SK-N-SH (cell line): ENCODE results near the gene PRIM2. TPM values are rescaled to one million over a fixed set of nuclear protein-coding genes. Genes with fewer than 3 reads are reported as not detected.

Experiments used
- CTCF ChIA-PET: fragments of 300-600, 350-600 bp; formaldehyde crosslinking; extraction: SDS; loops from one replicate; lab custom pipeline; 2021; lab: Yijun Ruan, JAX
- POLR2A ChIA-PET: fragments of 350-600 bp; sonication (Branson Sonifier 250); formaldehyde crosslinking; extraction: SDS; loops from one replicate; lab custom pipeline; 2020; ENCODE audit warnings: antibody characterized with exemption, inconsistent platforms; lab: Yijun Ruan, JAX
- DNase-seq: peaks from one replicate; pipeline ENCODE4 v3.0.0; 2012
- H2AFZ ChIP-seq: fragments of 200-600 bp; sonication (generic); 2 replicates; pipeline ENCODE4 v1.8.1; 2016; ENCODE audit warnings: antibody characterized with exemption, mild to moderate bottlenecking, low read depth
- H3F3A ChIP-seq: fragments of 200-600 bp; sonication (generic); replicated peaks from 2 replicates; pipeline ENCODE3; 2016; ENCODE audit warnings: antibody characterized with exemption, mild to moderate bottlenecking; ENCODE audit not compliant: insufficient read depth
- H3K27ac ChIP-seq, 2 experiments: fragments of 200-500 bp in 1 of 2; fragments of 200-600 bp in 1 of 2; sonication (Bioruptor generic) in 1 of 2; sonication (generic), shearing (Covaris generic) in 1 of 2; 2 replicates each; pipeline versions ENCODE4 v1.5.1 to v1.6.1; 2014 to 2016; ENCODE audit warnings: low read depth in 2 of 2, inconsistent platforms in 1 of 2, low read length in 1 of 2, mild to moderate bottlenecking in 1 of 2, mixed read lengths in 1 of 2
- H3K27me3 ChIP-seq: fragments of 200-600 bp; sonication (generic), shearing (Covaris generic); 2 replicates; pipeline ENCODE4 v1.6.1; 2016; ENCODE audit warnings: mixed run types; ENCODE audit not compliant: insufficient read depth
- H3K36me3 ChIP-seq, 2 experiments: fragments of 200-500 bp in 1 of 2; fragments of 200-600 bp in 1 of 2; sonication (Bioruptor generic) in 1 of 2; sonication (generic) in 1 of 2; replicated peaks in 1 of 2; 2 replicates each; pipeline versions ENCODE3 to v1.5.1; 2014 to 2016; ENCODE audit warnings: low read length in 1 of 2, mild to moderate bottlenecking in 1 of 2; ENCODE audit not compliant: insufficient read depth in 2 of 2, control insufficient read depth in 1 of 2
- H3K4me1 ChIP-seq, 2 experiments: fragments of 200-500 bp in 1 of 2; fragments of 200-600 bp in 1 of 2; sonication (Bioruptor generic) in 1 of 2; sonication (generic), shearing (Covaris generic) in 1 of 2; 2 replicates each; pipeline versions ENCODE4 v1.5.1 to v1.6.1; 2014 to 2016; ENCODE audit warnings: low read depth in 1 of 2, low read length in 1 of 2, mixed run types in 1 of 2; ENCODE audit not compliant: insufficient read depth in 2 of 2, control insufficient read depth in 1 of 2
- H3K4me2 ChIP-seq: fragments of 200-600 bp; sonication (generic), shearing (Covaris generic); 2 replicates; pipeline ENCODE4 v1.6.1; 2017; ENCODE audit warnings: mixed run types
- H3K4me3 ChIP-seq, 2 experiments: fragments of 200-500 bp in 1 of 2; fragments of 200-600 bp in 1 of 2; sonication (Bioruptor generic) in 1 of 2; sonication (generic), shearing (Covaris generic) in 1 of 2; 2 replicates each; pipeline versions ENCODE4 v1.5.1 to v1.8.1; 2014 to 2016; ENCODE audit warnings: low read depth in 2 of 2, inconsistent platforms in 1 of 2, low read length in 1 of 2, mild to moderate bottlenecking in 1 of 2, mixed read lengths in 1 of 2, moderate library complexity in 1 of 2
- H3K79me2 ChIP-seq: fragments of 200-600 bp; sonication (generic); 2 replicates; pipeline ENCODE4 v1.8.1; 2017; ENCODE audit warnings: mild to moderate bottlenecking; ENCODE audit not compliant: insufficient read depth
- H3K9ac ChIP-seq: fragments of 200-600 bp; sonication (generic); 2 replicates; pipeline ENCODE4 v1.6.1; 2017; ENCODE audit warnings: mixed run types
- H3K9me2 ChIP-seq: fragments of 200-600 bp; sonication (generic); 2 replicates; pipeline ENCODE4 v1.6.1; 2017; ENCODE audit warnings: mixed run types
- H3K9me3 ChIP-seq: fragments of 200-600 bp; sonication (generic); 2 replicates; pipeline ENCODE4 v1.6.1; 2017; ENCODE audit warnings: mixed run types, mild to moderate bottlenecking, moderate library complexity
- H4K20me1 ChIP-seq: fragments of 200-600 bp; sonication (generic); 2 replicates; pipeline ENCODE4 v1.6.1; 2017; ENCODE audit warnings: mild to moderate bottlenecking, mixed run types; ENCODE audit not compliant: insufficient read depth
- CHD2 ChIP-seq: fragments of 150-350 bp; IDR thresholded peaks from 2 replicates; pipeline ENCODE4 v1.6.1; 2018; ENCODE audit warnings: low read length; ENCODE audit not compliant: partially characterized antibody
- ELF1 ChIP-seq: IDR thresholded peaks from 2 replicates; pipeline ENCODE4 v1.4.0; 2012
- EP300 ChIP-seq, 2 experiments: IDR thresholded peaks; 2 replicates each; pipeline versions ENCODE4 v1.4.0 to v1.6.1; 2012; ENCODE audit warnings: borderline replicate concordance in 1 of 2, low read depth in 1 of 2, low read length in 1 of 2
- EZH2phosphoT487 ChIP-seq: fragments of 200-600 bp; sonication (generic); IDR thresholded peaks from 2 replicates; pipeline ENCODE4 v1.6.1; 2017; ENCODE audit warnings: low read depth, mixed run types, mild to moderate bottlenecking, antibody characterized with exemption, moderate library complexity, borderline replicate concordance
- FOSL2 ChIP-seq: IDR thresholded peaks from 2 replicates; pipeline ENCODE4 v1.4.0; 2012; ENCODE audit warnings: low read depth, mild to moderate bottlenecking, moderate library complexity, borderline replicate concordance
- FOXM1 ChIP-seq: IDR thresholded peaks from 2 replicates; pipeline ENCODE4 v1.4.0; 2012; ENCODE audit warnings: low read depth, mild to moderate bottlenecking
- GATA2 ChIP-seq: sonication (generic); formaldehyde crosslinking; IDR thresholded peaks from 2 replicates; pipeline ENCODE4 v1.5.0; 2020; ENCODE audit warnings: mild to moderate bottlenecking, missing genetic modification reagents
- IRF3 ChIP-seq: fragments of 150-350 bp; IDR thresholded peaks from 2 replicates; pipeline ENCODE4 v1.6.1; 2016; ENCODE audit warnings: mild to moderate bottlenecking, low read depth, low read length
- JUND ChIP-seq: IDR thresholded peaks from 2 replicates; pipeline ENCODE4 v1.4.0; 2012
- NRF1 ChIP-seq: IDR thresholded peaks from 2 replicates; pipeline ENCODE4 v1.6.1; 2012; ENCODE audit warnings: low read depth, mild to moderate bottlenecking, low read length
- RCOR1 ChIP-seq: fragments of 150-350 bp; IDR thresholded peaks from 2 replicates; pipeline ENCODE4 v1.6.1; 2017; ENCODE audit warnings: antibody characterized with exemption, low read length
- RXRA ChIP-seq: IDR thresholded peaks from 2 replicates; pipeline ENCODE4 v1.4.0; 2012; ENCODE audit warnings: low read depth, mild to moderate bottlenecking, borderline replicate concordance
- SIN3A ChIP-seq: IDR thresholded peaks from 2 replicates; pipeline ENCODE4 v1.6.1; 2012; ENCODE audit warnings: low read depth, mild to moderate bottlenecking, low read length, moderate library complexity, borderline replicate concordance
- TAF1 ChIP-seq: IDR thresholded peaks from 2 replicates; pipeline ENCODE4 v1.6.1; 2012; ENCODE audit warnings: low read depth, mild to moderate bottlenecking, low read length, moderate library complexity, borderline replicate concordance
- TCF12 ChIP-seq: IDR thresholded peaks from 2 replicates; pipeline ENCODE4 v1.4.0; 2012
- USF2 ChIP-seq: fragments of 150-350 bp; IDR thresholded peaks from 2 replicates; pipeline ENCODE4 v1.6.1; 2017; ENCODE audit warnings: antibody characterized with exemption, low read length, low read depth, borderline replicate concordance
- YY1 ChIP-seq: IDR thresholded peaks from 2 replicates; pipeline ENCODE4 v1.4.0; 2012; ENCODE audit warnings: low read depth, mild to moderate bottlenecking
- WGBS: methylation state at CpG from one replicate; pipeline ENCODE4 v1.1.6; 2017; ENCODE audit warnings: low lambda C conversion rate; 5-methylcytosine and 5-hydroxymethylcytosine counted together
- polyA plus RNA-seq, 3 experiments: library from polyadenylated mRNA; depleted of rRNA; stranded (reverse); fragments of >200 nt; gene quantifications; 2 replicates each; pipeline ENCODE4 v1.2.3, GENCODE V29; 2012
- TF ChIP-seq, protein P1 (sequence below): IDR thresholded peaks from 2 replicates; pipeline ENCODE4 v1.4.0; 2012; ENCODE audit warnings: low read depth, borderline replicate concordance

The PRIM2 gene
- polyA plus RNA-seq, 1 of the 3 experiments (the other 2 are of a cell fraction) = 14.1 TPM

- CTCF ChIA-PET = interaction anchor here (1.1 to 1.6 kb wide), 2 partner anchors 12 to 37 kb away, joined by 3 read pairs; no protein-coding TSS in a partner anchor
- Histone ChIP-seq H3K27me3 (no peaks in the 10 kb centered on the region), H3K27ac (no peak overlapping the region), H3K9me2 (no peaks in the 10 kb centered on the region), H3K9ac (no peak overlapping the region), H3K36me3 (no peaks in the 10 kb centered on the region), H2AFZ (no peak overlapping the region), H3K4me3 (no peak overlapping the region), H3K4me1 (no peaks in the 10 kb centered on the region; a peak in 1 of 4 replicates), H3K79me2 (no peaks in the 10 kb centered on the region), H3K9me3 (no peaks in the 10 kb centered on the region), H3F3A (no peaks in the 10 kb centered on the region), H3K4me2 (no peak overlapping the region), H4K20me1 (no peaks in the 10 kb centered on the region)
- DNase-seq = no peak
- POLR2A ChIA-PET = no interaction called here
- 87% methylated on average over 2 of the region's 2 CpGs for WGBS
- TF ChIP-seq CHD2 (no peak), RXRA (no peak), TAF1 (no peak), FOSL2 (no peak), TCF12 (no peak), RCOR1 (no peak), IRF3 (no peak), FOXM1 (no peak), SIN3A (no peak), EZH2phosphoT487 (no peak), YY1 (no peak), GATA2 (CRISPR knock-in tag) (no peak), NRF1 (no peak), USF2 (no peak), JUND (no peak), ELF1 (no peak), EP300 (IDR thresholded peaks at IDR 0.05; ENCODE audit: borderline replicate concordance in 1 of 2, low read depth in 1 of 2, low read length in 1 of 2) (no peak)
- TF ChIP-seq, protein P1, sequence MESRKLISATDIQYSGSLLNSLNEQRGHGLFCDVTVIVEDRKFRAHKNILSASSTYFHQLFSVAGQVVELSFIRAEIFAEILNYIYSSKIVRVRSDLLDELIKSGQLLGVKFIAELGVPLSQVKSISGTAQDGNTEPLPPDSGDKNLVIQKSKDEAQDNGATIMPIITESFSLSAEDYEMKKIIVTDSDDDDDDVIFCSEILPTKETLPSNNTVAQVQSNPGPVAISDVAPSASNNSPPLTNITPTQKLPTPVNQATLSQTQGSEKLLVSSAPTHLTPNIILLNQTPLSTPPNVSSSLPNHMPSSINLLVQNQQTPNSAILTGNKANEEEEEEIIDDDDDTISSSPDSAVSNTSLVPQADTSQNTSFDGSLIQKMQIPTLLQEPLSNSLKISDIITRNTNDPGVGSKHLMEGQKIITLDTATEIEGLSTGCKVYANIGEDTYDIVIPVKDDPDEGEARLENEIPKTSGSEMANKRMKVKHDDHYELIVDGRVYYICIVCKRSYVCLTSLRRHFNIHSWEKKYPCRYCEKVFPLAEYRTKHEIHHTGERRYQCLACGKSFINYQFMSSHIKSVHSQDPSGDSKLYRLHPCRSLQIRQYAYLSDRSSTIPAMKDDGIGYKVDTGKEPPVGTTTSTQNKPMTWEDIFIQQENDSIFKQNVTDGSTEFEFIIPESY = no peak
These were observed 38.4 kb upstream of the PRIM2 start for GRCh38 chr6:57279013-57279412.
